ENCODE results near the gene TOMM20. TPM values are rescaled to one million over a fixed set of nuclear protein-coding genes. Genes with fewer than 3 reads are reported as not detected.

Gene TOMM20
- total RNA-seq, 4 donors from 2014 or later, result 117 to 204 (median 157) TPM

DNA sequence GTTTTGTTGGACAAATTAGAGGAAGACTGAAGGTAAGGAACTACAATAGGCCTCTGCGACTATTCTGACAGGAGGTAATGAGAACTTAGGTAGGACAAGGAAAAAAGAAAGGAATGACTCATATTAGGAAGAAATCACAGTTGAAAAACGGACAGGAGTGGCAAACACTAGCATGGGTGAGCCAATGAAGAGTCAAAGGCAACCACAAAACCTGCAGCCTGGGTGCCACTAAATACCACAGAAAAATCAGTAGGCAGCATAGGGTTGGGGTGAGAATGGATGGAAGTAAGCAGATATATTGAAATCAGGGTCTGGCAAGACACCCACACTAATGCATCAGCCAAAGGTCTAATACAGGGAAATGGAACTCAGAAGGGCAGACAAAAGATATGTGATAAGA is 22.4 kb upstream of the TOMM20 start:
- Histone ChIP-seq H3K4me3 (replicated peaks in 1 of 3) (no peak overlapping the region), H3K27ac (no peak overlapping the region), H3K27me3 (no peaks in the 10 kb centered on the region), H3K9me3 (no peaks in the 10 kb centered on the region), H3K4me1 (peaks cover 0 to under 1% of the 10 kb centered on the region in 2 donors), H3K36me3 (peaks cover 44 to 57% of the 10 kb centered on the region in 2 donors)
- intact Hi-C loops (cut with DNase I), result no loop called here
- no peak for TF ChIP-seq CTCF (IDR thresholded peaks at IDR 0.05)
- TF ChIP-seq POLR2A (IDR thresholded peaks at IDR 0.05), result no peak
- no peak for DNase-seq
- 90 to 94% methylated on average over 2 of the region's 2 CpGs for WGBS, 2 donors

GRCh38 chr1:235149824-235150223 is 21.2 kb upstream of the TOMM20 start:
- Histone ChIP-seq H3K4me1 (peaks cover 0 to 11% of the 10 kb centered on the region in 2 donors), H3K27me3 (no peaks in the 10 kb centered on the region), H3K4me3 (replicated peaks in 1 of 3) (no peak overlapping the region), H3K9me3 (no peaks in the 10 kb centered on the region), H3K27ac (no peak overlapping the region), H3K36me3 (peaks cover 44 to 54% of the 10 kb centered on the region in 2 donors)
- intact Hi-C loops (cut with DNase I), result no loop called here
- 96 to 97% methylated on average over 9 of the region's 9 CpGs for WGBS, 2 donors
- TF ChIP-seq POLR2A (IDR thresholded peaks at IDR 0.05) (no peak), CTCF (IDR thresholded peaks at IDR 0.05) (no peak)
- no peak for DNase-seq

- Histone ChIP-seq H3K27ac (no peak overlapping the region), H3K9me3 (no peaks in the 10 kb centered on the region), H3K4me3 (replicated peaks in 1 of 3) (no peak overlapping the region), H3K4me1 (peaks cover 0 to 11% of the 10 kb centered on the region in 2 donors), H3K36me3 (peaks cover 30 to 43% of the 10 kb centered on the region in 2 donors), H3K27me3 (no peaks in the 10 kb centered on the region)
- 97 to 99% methylated on average over 4 of the region's 4 CpGs for WGBS, 2 donors
- intact Hi-C loops (cut with DNase I), result no loop called here
- DNase-seq, result no peak
- TF ChIP-seq POLR2A (IDR thresholded peaks at IDR 0.05) (no peak), CTCF (IDR thresholded peaks at IDR 0.05) (no peak)
Observed at GRCh38 chr1:235147269-235147668, 18.6 kb upstream of the TOMM20 start.

DNA sequence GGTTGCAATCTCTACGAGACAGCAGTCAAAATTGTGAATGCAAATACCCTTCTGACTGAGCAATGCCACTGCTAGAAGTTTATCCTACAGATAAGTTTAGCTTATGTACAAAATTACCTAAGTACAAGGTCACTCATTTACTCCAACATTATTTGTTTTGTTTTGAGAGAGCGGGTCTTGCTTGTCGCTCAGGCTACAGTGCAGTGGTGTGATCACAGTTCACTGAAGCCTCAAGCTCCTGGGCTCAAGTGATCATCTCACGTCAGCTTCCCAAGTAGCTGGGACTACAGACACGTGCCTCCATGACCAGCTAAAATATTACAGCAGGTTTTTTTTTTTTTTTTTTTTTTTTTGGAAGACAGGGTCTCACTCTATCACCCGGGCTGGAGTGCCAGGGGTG is 17.0 kb upstream of the TOMM20 start:
- peak; percentile 73 to 74 for DNase-seq
- peaks cover 15 to 33% of the 10 kb centered on the region in 2 donors for H3K36me3 ChIP-seq

DNA sequence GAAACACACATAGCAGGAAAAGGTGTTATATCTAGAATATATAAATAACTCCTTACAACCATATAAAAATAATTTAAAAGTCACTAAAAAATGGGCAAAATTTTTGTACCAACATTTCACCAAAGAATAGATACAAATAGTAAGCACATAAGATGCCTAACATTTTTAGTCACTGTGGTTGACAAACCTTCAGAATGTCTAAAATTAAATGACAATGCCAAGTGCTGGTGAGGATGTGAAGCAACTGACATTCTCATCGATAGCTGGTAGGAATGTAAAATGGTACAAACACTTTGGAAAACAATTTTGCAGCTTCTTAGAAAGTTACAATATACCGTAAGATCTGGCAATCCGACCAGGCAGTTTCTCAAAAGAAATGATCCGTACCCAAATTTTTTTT is 14.4 kb upstream of the TOMM20 start:
- Histone ChIP-seq H3K9me3 (no peaks in the 10 kb centered on the region), H3K27me3 (no peaks in the 10 kb centered on the region), H3K4me3 (replicated peaks in 1 of 3) (no peak overlapping the region), H3K4me1 (peaks cover 0 to 11% of the 10 kb centered on the region in 2 donors), H3K27ac (no peak overlapping the region), H3K36me3 (peaks cover 3 to 36% of the 10 kb centered on the region in 2 donors)
- intact Hi-C loops (cut with DNase I), result no loop called here
- 86 to 95% methylated on average over 4 of the region's 4 CpGs for WGBS, 2 donors
- no peak for DNase-seq
- TF ChIP-seq POLR2A (IDR thresholded peaks at IDR 0.05) (no peak), CTCF (IDR thresholded peaks at IDR 0.05) (no peak)

More for the DNA sequence above, 17.0 kb upstream of the TOMM20 start:
- TF ChIP-seq POLR2A (IDR thresholded peaks at IDR 0.05) (no peak), CTCF (IDR thresholded peaks at IDR 0.05) (no peak)
- 55 to 64% methylated on average over 6 of the region's 6 CpGs for WGBS, 2 donors
- Histone ChIP-seq H3K27ac (peak overlapping the region in 1 of 3 donors; percentile 52), H3K4me3 (replicated peaks in 1 of 3) (no peak overlapping the region), H3K4me1 (peaks cover 0 to 11% of the 10 kb centered on the region in 2 donors), H3K27me3 (no peaks in the 10 kb centered on the region), H3K9me3 (no peaks in the 10 kb centered on the region)
- intact Hi-C loops (cut with DNase I), result no loop called here

All from thyroid gland (tissue), 4 donors.